ENCODE data around the gene PRKN.

GRCh38 chr6:162580619-162581018, 146.9 kb downstream of the PRKN start:
- TF ChIP-seq POLR2A (IDR thresholded peaks at IDR 0.05; ENCODE audit: low read length) (no peak), GATA1 (IDR thresholded peaks at IDR 0.05; ENCODE audit: low read depth, low read length) (no peak)
